H1 (cell line): ENCODE measurements around the gene KCNJ4. TPM values are rescaled to one million over a fixed set of nuclear protein-coding genes. Genes with fewer than 3 reads are reported as not detected.
A peak's percentile ranks its signal among the peaks of the same experiment; 100 is the strongest.

Experiments used
- CTCF ChIA-PET: fragments of 300-600 bp; sonication (Branson Sonifier 250); formaldehyde crosslinking; loops from one replicate; lab custom pipeline; 2021; ENCODE audit not compliant: partially characterized antibody; lab: Charles Lee
- POLR2A ChIA-PET: fragments of 300-600 bp; sonication (Branson Sonifier 250); formaldehyde crosslinking; loops from one replicate; lab custom pipeline; 2021; ENCODE audit warnings: inconsistent platforms; ENCODE audit not compliant: partially characterized antibody; lab: Charles Lee
- DNase-seq, 2 experiments: peaks; one replicate each; pipeline versions ENCODE4 v3.0.0 to v3.0.0-alpha.2; 2010 to 2022; ENCODE audit warnings: low spot score in 2 of 2, low read depth in 1 of 2, mixed read lengths in 1 of 2
- FAIRE-seq: peaks from 2 replicates; lab custom pipeline; 2011; peaks lifted over from hg19 to GRCh38; lab: Jason Lieb, UNC
- H2AFZ ChIP-seq: 2 replicates; pipeline ENCODE4 v1.8.1; 2012; ENCODE audit warnings: low read length, inconsistent platforms
- H2AK5ac ChIP-seq: 2 replicates; pipeline ENCODE4 v1.6.1; 2013; ENCODE audit warnings: low read depth, low read length
- H2BK120ac ChIP-seq: replicated peaks from 2 replicates; pipeline ENCODE3; 2013; ENCODE audit warnings: low read depth, low read length, inconsistent platforms
- H2BK12ac ChIP-seq: 2 replicates; pipeline ENCODE4 v1.6.1; 2013; ENCODE audit warnings: low read depth, low read length
- H2BK15ac ChIP-seq: 2 replicates; pipeline ENCODE4 v1.6.1; 2013; ENCODE audit warnings: low read length
- H2BK20ac ChIP-seq: 2 replicates; pipeline ENCODE4 v1.6.1; 2013; ENCODE audit warnings: low read length
- H2BK5ac ChIP-seq: 2 replicates; pipeline ENCODE4 v1.6.1; 2013; ENCODE audit warnings: low read depth, low read length
- H3K14ac ChIP-seq: 2 replicates; pipeline ENCODE4 v1.6.1; 2013; ENCODE audit warnings: inconsistent platforms; ENCODE audit not compliant: insufficient read length
- H3K18ac ChIP-seq: 2 replicates; pipeline ENCODE4 v1.6.1; 2013; ENCODE audit warnings: low read length; ENCODE audit errors: extremely low read depth
- H3K23ac ChIP-seq: 2 replicates; pipeline ENCODE4 v1.6.1; 2013; ENCODE audit warnings: inconsistent platforms; ENCODE audit not compliant: insufficient read length
- H3K23me2 ChIP-seq: 2 replicates; pipeline ENCODE4 v1.6.1; 2013; ENCODE audit warnings: low read depth, low read length
- H3K27ac ChIP-seq: 2 replicates; pipeline ENCODE4 v1.6.1; 2011; ENCODE audit warnings: low read depth, low read length, inconsistent platforms
- H3K27me3 ChIP-seq, 4 experiments: replicated peaks in 1 of 4; 1 replicate in 1 of 4; 2 replicates in 3 of 4; pipeline versions ENCODE4 v1.6.1 to v1.8.1; 2011 to 2013; ENCODE audit warnings: low read length in 3 of 4, mild to moderate bottlenecking in 3 of 4, inconsistent platforms in 2 of 4, mixed read lengths in 2 of 4, moderate library complexity in 1 of 4; ENCODE audit not compliant: control insufficient read depth in 3 of 4, insufficient read depth in 3 of 4; ENCODE audit errors: extremely low read depth in 1 of 4
- H3K36me3 ChIP-seq, 4 experiments: 2 replicates each; pipeline versions ENCODE4 v1.6.1 to v1.8.1; 2011 to 2013; ENCODE audit warnings: mild to moderate bottlenecking in 4 of 4, low read length in 3 of 4, moderate library complexity in 2 of 4, control low read depth in 1 of 4, inconsistent platforms in 1 of 4; ENCODE audit not compliant: insufficient read depth in 4 of 4, control insufficient read depth in 2 of 4
- H3K4ac ChIP-seq: replicated peaks from 2 replicates; pipeline ENCODE3; 2013; ENCODE audit warnings: low read length, low read depth, mixed read lengths, inconsistent platforms; ENCODE audit not compliant: insufficient read length
- H3K4me1 ChIP-seq, 4 experiments: replicated peaks in 1 of 4; 1 replicate in 1 of 4; 2 replicates in 3 of 4; pipeline versions ENCODE4 v1.6.1 to v1.8.1; 2011 to 2013; ENCODE audit warnings: low read length in 3 of 4, inconsistent platforms in 2 of 4, mixed read lengths in 1 of 4; ENCODE audit not compliant: insufficient read depth in 4 of 4, control insufficient read depth in 3 of 4
- H3K4me2 ChIP-seq, 2 experiments: 2 replicates each; pipeline versions ENCODE4 v1.6.1 to v1.8.1; 2011 to 2013; ENCODE audit warnings: low read depth in 2 of 2, low read length in 2 of 2, control low read depth in 1 of 2, inconsistent platforms in 1 of 2, mild to moderate bottlenecking in 1 of 2; ENCODE audit not compliant: insufficient read depth in 1 of 2
- H3K4me3 ChIP-seq, 4 experiments: fragments of 200-600, 300-600 bp in 1 of 4; sonication (generic), shearing (Covaris generic), sonication (Bioruptor Twin) in 1 of 4; 2 replicates each; pipeline versions ENCODE4 v1.5.1 to v1.8.1; 2011 to 2016; ENCODE audit warnings: low read length in 4 of 4, low read depth in 3 of 4, control low read depth in 2 of 4, inconsistent platforms in 2 of 4, mild to moderate bottlenecking in 2 of 4, mixed read lengths in 1 of 4, moderate library complexity in 1 of 4; ENCODE audit not compliant: insufficient read depth in 2 of 4; ENCODE audit errors: extremely low read depth in 1 of 4
- H3K56ac ChIP-seq: replicated peaks from 2 replicates; pipeline ENCODE3; 2013; ENCODE audit warnings: low read depth, mild to moderate bottlenecking, mixed read lengths, low read length, inconsistent platforms; ENCODE audit not compliant: insufficient read length
- H3K79me1 ChIP-seq: 2 replicates; pipeline ENCODE4 v1.6.1; 2013; ENCODE audit warnings: low read depth, low read length, control low read depth
- H3K79me2 ChIP-seq, 2 experiments: 2 replicates each; pipeline versions ENCODE4 v1.6.1 to v1.8.1; 2012 to 2013; ENCODE audit warnings: low read length in 2 of 2, mild to moderate bottlenecking in 2 of 2, inconsistent platforms in 1 of 2; ENCODE audit not compliant: insufficient read depth in 2 of 2, control insufficient read depth in 1 of 2
- H3K9ac ChIP-seq, 4 experiments: replicated peaks in 1 of 4; 1 replicate in 1 of 4; 2 replicates in 3 of 4; pipeline versions ENCODE4 v1.6.1 to v1.8.1; 2011 to 2013; ENCODE audit warnings: low read depth in 3 of 4, low read length in 3 of 4, control low read depth in 2 of 4, mild to moderate bottlenecking in 2 of 4, moderate library complexity in 2 of 4, inconsistent platforms in 1 of 4; ENCODE audit errors: extremely low read depth in 1 of 4
- H3K9me3 ChIP-seq, 2 experiments: 2 replicates each; pipeline versions ENCODE4 v1.6.1 to v1.8.1; 2012 to 2013; ENCODE audit warnings: mild to moderate bottlenecking in 2 of 2, moderate library complexity in 2 of 2, control low read depth in 1 of 2, inconsistent platforms in 1 of 2, low read depth in 1 of 2, low read length in 1 of 2, mixed read lengths in 1 of 2; ENCODE audit not compliant: insufficient read depth in 2 of 2
- H4K20me1 ChIP-seq, 2 experiments: replicated peaks in 1 of 2; 2 replicates each; pipeline versions ENCODE3 to v1.8.1; 2011 to 2013; ENCODE audit warnings: inconsistent platforms in 2 of 2, low read length in 2 of 2, mild to moderate bottlenecking in 1 of 2; ENCODE audit not compliant: insufficient read depth in 2 of 2, control insufficient read depth in 1 of 2
- H4K5ac ChIP-seq: 2 replicates; pipeline ENCODE4 v1.6.1; 2013; ENCODE audit warnings: low read length, low read depth, mixed read lengths, inconsistent platforms; ENCODE audit not compliant: insufficient read length
- H4K8ac ChIP-seq: 2 replicates; pipeline ENCODE4 v1.8.0; 2013; ENCODE audit warnings: mild to moderate bottlenecking, moderate library complexity, low read length, inconsistent platforms; ENCODE audit not compliant: insufficient read depth; ENCODE audit errors: extremely low read depth
- H4K91ac ChIP-seq: replicated peaks from 2 replicates; pipeline ENCODE3; 2013; ENCODE audit warnings: low read length, mixed read lengths, inconsistent platforms; ENCODE audit not compliant: insufficient read length
- CBX5 ChIP-seq: fragments of 300-800, 300-1000 bp; sonication (generic); IDR thresholded peaks from 2 replicates; pipeline ENCODE4 v1.7.1; 2016; ENCODE audit warnings: antibody characterized with exemption, low read length, low read depth
- CTBP2 ChIP-seq: IDR thresholded peaks from 2 replicates; pipeline ENCODE4 v1.7.0; 2011; ENCODE audit warnings: borderline replicate concordance, mild to moderate bottlenecking, moderate library complexity, mixed read lengths, low read length; ENCODE audit not compliant: insufficient read depth, insufficient read length
- POLR2AphosphoS5 ChIP-seq: IDR thresholded peaks from 2 replicates; pipeline ENCODE4 v1.6.1; 2011; ENCODE audit warnings: low read depth, low read length
- RAD21 ChIP-seq, 2 experiments: IDR thresholded peaks in 1 of 2; conservative IDR thresholded peaks in 1 of 2; 2 replicates each; pipeline ENCODE4 v1.6.1; 2011; ENCODE audit warnings: low read depth in 2 of 2, low read length in 2 of 2, improper control_type of control experiment in 1 of 2, inconsistent platforms in 1 of 2, mild to moderate bottlenecking in 1 of 2, moderate library complexity in 1 of 2
- RXRA ChIP-seq: IDR thresholded peaks from 2 replicates; pipeline ENCODE4 v1.6.1; 2011; ENCODE audit warnings: low read depth, mild to moderate bottlenecking, low read length, moderate library complexity; ENCODE audit not compliant: insufficient read depth
- SP4 ChIP-seq: IDR thresholded peaks from 2 replicates; pipeline ENCODE4 v1.6.1; 2012; ENCODE audit warnings: low read length, inconsistent platforms
- TAF7 ChIP-seq: optimal IDR thresholded peaks from 2 replicates; pipeline ENCODE3; 2011; ENCODE audit warnings: low read depth, mild to moderate bottlenecking, inconsistent platforms, low read length, moderate library complexity, borderline replicate concordance
- WGBS, 2 experiments: shearing (Covaris generic) in 1 of 2; methylation state at CpG; one replicate each; pipeline versions ENCODE4 v1.1.6 to v1.1.7; 2013 to 2015; ENCODE audit warnings: low lambda C conversion rate in 2 of 2, mixed read lengths in 2 of 2, inconsistent platforms in 1 of 2, low coverage in 1 of 2, missing lambda C conversion rate in 1 of 2; ENCODE audit not compliant: insufficient replicate concordance in 2 of 2, insufficient coverage in 1 of 2, insufficient read length in 1 of 2; ENCODE audit errors: extremely low coverage in 1 of 2, missing lambda C conversion rate in 1 of 2; 5-methylcytosine and 5-hydroxymethylcytosine counted together
- polyA plus RNA-seq, 7 experiments: library from polyadenylated mRNA; depleted of rRNA in 3 of 7; stranded (reverse) in 5 of 7; unstranded in 2 of 7; fragments of >200 nt in 5 of 7; fragments of 200-250 nt in 2 of 7; gene quantifications; 1 replicate in 5 of 7; 2 replicates in 1 of 7; 4 replicates in 1 of 7; pipeline versions ENCODE4 v1.2.1 to v1.2.3, GENCODE V29; 2011 to 2013; ENCODE audit warnings: missing spikeins in 2 of 7, mixed read lengths in 2 of 7
- total RNA-seq: library from RNA; stranded (reverse); fragmentation: NEBNext Ultra II Directional; extraction: Animal tissue kit (Norgen Biotek cat#: 25700); gene quantifications from 2 replicates; pipeline ENCODE4 v1.2.1, GENCODE V29; 2021

The KCNJ4 gene
- total and polyA plus RNA-seq, 2 of the 8 experiments (the other 6 are each of a cell fraction or from before 2014, with no cell fraction given): 1.4 to 2.2 TPM

GRCh38 chr22:38383417-38383816 is 71.6 kb downstream of the KCNJ4 start:
- TF ChIP-seq CTBP2: no peak
- TF ChIP-seq CBX5: no peak
- TF ChIP-seq RAD21 (IDR thresholded peaks at IDR 0.05 in 1 of 2, conservative IDR thresholded peaks at IDR 0.05 in 1 of 2; ENCODE audit: low read depth in 2 of 2, low read length in 2 of 2): no peak
- TF ChIP-seq SP4: no peak
- no peak for TF ChIP-seq POLR2AphosphoS5
- no peak for TF ChIP-seq TAF7
- TF ChIP-seq RXRA: no peak
- H4K8ac ChIP-seq: no peak overlapping the region
- CTCF ChIA-PET: interaction anchor here (1.2 kb wide), 1 partner anchor 30 kb away, joined by 4 read pairs; no protein-coding TSS in a partner anchor
- no peak overlapping the region for H2BK12ac ChIP-seq
- WGBS, 2 experiments: 64% methylated on average over 2 of the region's 2 CpGs; no CpG with 5 or more reads in 1 of the 2 experiments
- POLR2A ChIA-PET: no interaction called here
- no peak overlapping the region for H3K56ac ChIP-seq
- H3K4ac ChIP-seq: no peak overlapping the region
- no peak overlapping the region for H2AK5ac ChIP-seq
- H3K27me3 ChIP-seq: no peaks in the 10 kb centered on the region
- no peak overlapping the region for H2BK20ac ChIP-seq
- no peaks in the 10 kb centered on the region for H3K9me3 ChIP-seq
- FAIRE-seq (no peak), DNase-seq (no peak)
- 0 out of 2 replicates have a peak overlapping the region, but pooled peaks have one; percentile 5 for H2BK5ac ChIP-seq
- peak overlapping the region in 1 of 4 experiments; percentile 10; a peak in 1 of 7 replicates for H3K9ac ChIP-seq
- H2BK15ac ChIP-seq: no peak overlapping the region
- peak overlapping the region; percentile 13 to 46; a peak in 2 of 4 replicates for H3K4me2 ChIP-seq
- H3K79me2 ChIP-seq: peaks cover 0 to 62% of the 10 kb centered on the region in 2 experiments; a peak in 3 of 4 replicates
- H3K4me3 ChIP-seq: no peak overlapping the region
- H2AFZ ChIP-seq: no peak overlapping the region
- peaks cover 0 to 16% (median 8%) of the 10 kb centered on the region in 4 experiments; a peak in 5 of 8 replicates for H3K36me3 ChIP-seq
- H3K23ac ChIP-seq: no peak overlapping the region
- no peak overlapping the region for H2BK120ac ChIP-seq
- H3K18ac ChIP-seq: no peak overlapping the region
- no peak overlapping the region for H3K14ac ChIP-seq
- H3K79me1 ChIP-seq: peaks cover 9% of the 10 kb centered on the region
- no peak overlapping the region for H3K27ac ChIP-seq
- peaks cover 6 to 8% of the 10 kb centered on the region in 2 experiments for H4K20me1 ChIP-seq
- H3K4me1 ChIP-seq: peaks cover 3 to 9% (median 6%) of the 10 kb centered on the region in 4 experiments; a peak in 6 of 7 replicates
- H3K23me2 ChIP-seq: 0 out of 2 replicates have a peak, but pooled peaks cover 1% of the 10 kb centered on the region
- H4K91ac ChIP-seq: no peak overlapping the region
- H4K5ac ChIP-seq: no peak overlapping the region
